SK-N-SH treated with all-trans-retinoic acid at 6 μM for 48 hours (cell line): ENCODE measurements around the gene CNTNAP2.
A peak's percentile ranks its signal among the peaks of the same experiment; 100 is the strongest.

Source experiments
- ATAC-seq: fragments of 200-7000 bp; cut with Tn5 transposase; 3 replicates; pipeline ENCODE4 v1.9.1; 2020; ENCODE audit warnings: mild to moderate bottlenecking, moderate library complexity
- ARNTL ChIP-seq: fragments of 450-650 bp; formaldehyde crosslinking; IDR thresholded peaks from 2 replicates; pipeline ENCODE4 v1.5.0; 2020; ENCODE audit warnings: low read depth, mild to moderate bottlenecking, moderate library complexity, borderline replicate concordance
- BACH2 ChIP-seq: fragments of 250-450 bp; sonication (Bioruptor Pico); IDR thresholded peaks from 2 replicates; pipeline ENCODE4 v1.9.0; 2021; ENCODE audit warnings: mild to moderate bottlenecking, borderline replicate concordance
- CSDC2 ChIP-seq: fragments of 250-450 bp; sonication (Bioruptor Pico); IDR thresholded peaks from 2 replicates; pipeline ENCODE4 v1.5.0; 2020; ENCODE audit warnings: mild to moderate bottlenecking, moderate library complexity
- ESRRG ChIP-seq: fragments of 250-450 bp; sonication (Bioruptor Pico); IDR thresholded peaks from 2 replicates; pipeline ENCODE4 v1.6.1; 2021; ENCODE audit warnings: mild to moderate bottlenecking
- GLIS3 ChIP-seq: fragments of 250-450 bp; sonication (Bioruptor Pico); IDR thresholded peaks from 2 replicates; pipeline ENCODE4 v1.5.0; 2020; ENCODE audit warnings: mild to moderate bottlenecking, moderate library complexity
- ISL1 ChIP-seq: fragments of 250-450 bp; sonication (Bioruptor Pico); IDR thresholded peaks from 2 replicates; pipeline ENCODE4 v2.1.2; 2022; ENCODE audit warnings: mild to moderate bottlenecking, moderate library complexity
- OSR1 ChIP-seq: fragments of 250-450 bp; sonication (Bioruptor Pico); IDR thresholded peaks from 2 replicates; pipeline ENCODE4 v1.8.0; 2022; ENCODE audit warnings: moderate library complexity, mild to moderate bottlenecking, inconsistent platforms
- PPARA ChIP-seq: fragments of 250-450 bp; sonication (Bioruptor Pico); IDR thresholded peaks from 2 replicates; pipeline ENCODE4 v1.5.0; 2020; ENCODE audit warnings: mild to moderate bottlenecking, borderline replicate concordance
- RARB ChIP-seq: fragments of 250-450 bp; sonication (Bioruptor Pico); IDR thresholded peaks from 2 replicates; pipeline ENCODE4 v1.8.0; 2021; ENCODE audit warnings: mild to moderate bottlenecking, moderate library complexity
- SNAI2 ChIP-seq: fragments of 250-450 bp; sonication (Bioruptor Pico); IDR thresholded peaks from 2 replicates; pipeline ENCODE4 v1.5.0; 2020; ENCODE audit warnings: mild to moderate bottlenecking, moderate library complexity
- TCF4 ChIP-seq: fragments of 250-450 bp; sonication (Bioruptor Pico); IDR thresholded peaks from 2 replicates; pipeline ENCODE4 v1.8.0; 2021; ENCODE audit warnings: mild to moderate bottlenecking, moderate library complexity, borderline replicate concordance
- TOX ChIP-seq: fragments of 250-450 bp; sonication (Bioruptor Pico); IDR thresholded peaks from 2 replicates; pipeline ENCODE4 v1.8.0; 2021; ENCODE audit warnings: mild to moderate bottlenecking, moderate library complexity, borderline replicate concordance
- ZC3H10 ChIP-seq: fragments of 250-450 bp; sonication (Bioruptor Pico); IDR thresholded peaks from 2 replicates; pipeline ENCODE4 v1.5.1; 2021; ENCODE audit warnings: mild to moderate bottlenecking, moderate library complexity
- ZFP3 ChIP-seq: fragments of 250-450 bp; sonication (Bioruptor Pico); IDR thresholded peaks from 2 replicates; pipeline ENCODE4 v1.5.0; 2020; ENCODE audit warnings: mild to moderate bottlenecking, moderate library complexity
- ZNF565 ChIP-seq: fragments of 450-650 bp; formaldehyde crosslinking; conservative IDR thresholded peaks from 2 replicates; pipeline ENCODE4 v1.5.0; 2020; ENCODE audit warnings: low read depth, mild to moderate bottlenecking, moderate library complexity
- ZNF70 ChIP-seq: fragments of 450-650 bp; formaldehyde crosslinking; IDR thresholded peaks from 2 replicates; pipeline ENCODE4 v1.5.0; 2020; ENCODE audit warnings: mild to moderate bottlenecking, moderate library complexity
- ZNF8 ChIP-seq: fragments of 450-650 bp; formaldehyde crosslinking; IDR thresholded peaks from 2 replicates; pipeline ENCODE4 v1.5.0; 2020; ENCODE audit warnings: mild to moderate bottlenecking, moderate library complexity
- TF ChIP-seq, protein P1 (sequence below): fragments of 250-450 bp; sonication (Bioruptor Pico); IDR thresholded peaks from 2 replicates; pipeline ENCODE4 v1.5.1; 2021; ENCODE audit warnings: mild to moderate bottlenecking, moderate library complexity
- TF ChIP-seq, protein P2 (sequence below): fragments of 250-450 bp; sonication (Bioruptor Pico); IDR thresholded peaks from 2 replicates; pipeline ENCODE4 v1.8.0; 2020; ENCODE audit warnings: mild to moderate bottlenecking, moderate library complexity, borderline replicate concordance
- TF ChIP-seq, protein P3 (sequence below): fragments of 250-450 bp; sonication (Bioruptor Pico); IDR thresholded peaks from 2 replicates; pipeline ENCODE4 v1.8.0; 2021; ENCODE audit warnings: low read depth, mild to moderate bottlenecking, moderate library complexity, borderline replicate concordance
- TF ChIP-seq, protein P4 (sequence below): fragments of 250-450 bp; sonication (Bioruptor Pico); IDR thresholded peaks from 2 replicates; pipeline ENCODE4 v1.5.0; 2020; ENCODE audit warnings: mild to moderate bottlenecking, moderate library complexity

Gene CNTNAP2

GRCh38 chr7:148337246-148337965 lies 2220.8 kb downstream of the CNTNAP2 start:
- ATAC-seq = no peak
- TF ChIP-seq, protein P1, sequence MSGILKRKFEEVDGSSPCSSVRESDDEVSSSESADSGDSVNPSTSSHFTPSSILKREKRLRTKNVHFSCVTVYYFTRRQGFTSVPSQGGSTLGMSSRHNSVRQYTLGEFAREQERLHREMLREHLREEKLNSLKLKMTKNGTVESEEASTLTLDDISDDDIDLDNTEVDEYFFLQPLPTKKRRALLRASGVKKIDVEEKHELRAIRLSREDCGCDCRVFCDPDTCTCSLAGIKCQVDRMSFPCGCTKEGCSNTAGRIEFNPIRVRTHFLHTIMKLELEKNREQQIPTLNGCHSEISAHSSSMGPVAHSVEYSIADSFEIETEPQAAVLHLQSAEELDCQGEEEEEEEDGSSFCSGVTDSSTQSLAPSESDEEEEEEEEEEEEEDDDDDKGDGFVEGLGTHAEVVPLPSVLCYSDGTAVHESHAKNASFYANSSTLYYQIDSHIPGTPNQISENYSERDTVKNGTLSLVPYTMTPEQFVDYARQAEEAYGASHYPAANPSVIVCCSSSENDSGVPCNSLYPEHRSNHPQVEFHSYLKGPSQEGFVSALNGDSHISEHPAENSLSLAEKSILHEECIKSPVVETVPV = no peak
- TF ChIP-seq, protein P2, sequence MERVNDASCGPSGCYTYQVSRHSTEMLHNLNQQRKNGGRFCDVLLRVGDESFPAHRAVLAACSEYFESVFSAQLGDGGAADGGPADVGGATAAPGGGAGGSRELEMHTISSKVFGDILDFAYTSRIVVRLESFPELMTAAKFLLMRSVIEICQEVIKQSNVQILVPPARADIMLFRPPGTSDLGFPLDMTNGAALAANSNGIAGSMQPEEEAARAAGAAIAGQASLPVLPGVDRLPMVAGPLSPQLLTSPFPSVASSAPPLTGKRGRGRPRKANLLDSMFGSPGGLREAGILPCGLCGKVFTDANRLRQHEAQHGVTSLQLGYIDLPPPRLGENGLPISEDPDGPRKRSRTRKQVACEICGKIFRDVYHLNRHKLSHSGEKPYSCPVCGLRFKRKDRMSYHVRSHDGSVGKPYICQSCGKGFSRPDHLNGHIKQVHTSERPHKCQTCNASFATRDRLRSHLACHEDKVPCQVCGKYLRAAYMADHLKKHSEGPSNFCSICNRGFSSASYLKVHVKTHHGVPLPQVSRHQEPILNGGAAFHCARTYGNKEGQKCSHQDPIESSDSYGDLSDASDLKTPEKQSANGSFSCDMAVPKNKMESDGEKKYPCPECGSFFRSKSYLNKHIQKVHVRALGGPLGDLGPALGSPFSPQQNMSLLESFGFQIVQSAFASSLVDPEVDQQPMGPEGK (CRISPR knock-in tag) = no peak
- TF ChIP-seq ZFP3 (CRISPR knock-in tag) = 0 out of 2 replicates have a peak, but pooled peaks have one; percentile 10
- no peak for TF ChIP-seq ZC3H10

DNA sequence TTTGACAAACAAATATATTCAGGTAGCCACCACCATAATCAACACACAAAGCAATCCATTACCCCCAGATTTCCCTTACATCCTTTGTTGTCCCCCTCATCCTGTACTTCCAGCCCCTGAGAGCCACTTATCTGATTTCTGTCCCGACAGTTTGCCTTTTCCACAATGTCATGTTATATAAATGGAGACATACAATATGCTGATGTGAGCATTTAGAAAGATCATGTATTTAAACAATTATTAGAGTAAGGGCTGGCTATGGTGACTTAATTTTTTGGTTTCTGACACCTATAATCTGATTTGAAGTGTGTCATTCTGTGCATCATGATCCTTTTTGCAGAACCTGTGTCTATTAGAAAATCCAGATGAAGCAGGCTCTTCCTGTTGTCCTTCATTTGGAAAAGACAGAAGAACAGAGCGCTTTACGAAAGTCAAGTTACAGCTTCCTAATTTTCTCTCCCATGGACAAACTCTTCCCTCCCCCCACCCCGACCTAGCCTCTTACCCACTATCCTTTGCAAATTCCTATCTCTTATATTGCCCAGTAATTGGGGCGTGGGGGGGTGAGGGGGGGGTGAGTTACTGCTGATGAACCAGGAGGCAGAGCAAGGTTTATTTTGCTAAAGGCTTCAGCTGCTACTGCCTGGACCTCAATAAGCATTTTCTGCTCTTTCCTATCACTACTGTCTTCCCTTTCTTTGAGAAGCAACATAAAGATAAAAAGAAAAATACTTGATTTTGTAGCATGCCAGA lies 2221.6 kb downstream of the CNTNAP2 start:
- TF ChIP-seq PPARA (CRISPR knock-in tag) = no peak
- TF ChIP-seq, protein P2 (CRISPR knock-in tag) = peak; percentile 68; the same call in 1 of the 2 replicates
- no peak for ATAC-seq

DNA sequence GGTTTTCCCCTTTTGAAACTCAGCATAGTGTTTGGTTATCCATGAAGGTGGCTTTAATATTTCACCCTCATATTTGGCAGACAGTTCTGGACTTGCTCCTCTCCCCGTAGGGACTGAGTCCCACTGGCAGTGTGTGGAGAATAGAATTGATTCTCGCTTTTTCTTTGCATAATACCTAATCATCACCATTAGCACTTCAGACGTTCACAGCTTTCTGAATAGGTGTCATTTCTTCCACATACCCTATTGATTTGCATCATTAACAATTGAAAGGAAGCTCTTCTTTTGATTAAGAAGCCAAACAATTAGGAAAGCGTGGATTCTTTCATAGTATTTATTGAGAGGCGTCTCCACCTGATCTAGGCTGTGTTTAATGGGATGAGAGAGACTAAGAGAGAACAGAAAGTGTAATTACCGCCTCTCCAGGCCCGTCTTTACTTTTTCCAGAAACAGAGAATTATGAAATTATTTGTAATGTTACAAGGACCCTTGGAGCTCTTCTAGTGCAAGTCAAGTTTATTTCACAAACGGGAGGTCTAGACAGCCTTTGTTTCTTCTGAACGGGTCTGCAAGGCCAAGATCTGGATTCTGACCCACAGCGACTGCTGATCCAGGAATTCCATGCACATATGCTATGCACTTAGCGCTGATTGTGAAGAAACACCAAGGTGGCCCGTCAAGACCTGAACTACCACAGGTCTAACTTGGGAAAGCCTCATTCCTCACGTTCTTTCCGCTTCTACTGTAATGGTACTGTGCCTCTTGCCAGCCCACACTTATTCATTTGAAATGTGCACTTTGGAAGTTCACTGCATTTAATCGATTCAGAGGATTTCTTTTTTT lies 2224.1 kb downstream of the CNTNAP2 start:
- ATAC-seq = no peak

More for the DNA sequence above, 2224.1 kb downstream of the CNTNAP2 start:
- TF ChIP-seq, protein P3, sequence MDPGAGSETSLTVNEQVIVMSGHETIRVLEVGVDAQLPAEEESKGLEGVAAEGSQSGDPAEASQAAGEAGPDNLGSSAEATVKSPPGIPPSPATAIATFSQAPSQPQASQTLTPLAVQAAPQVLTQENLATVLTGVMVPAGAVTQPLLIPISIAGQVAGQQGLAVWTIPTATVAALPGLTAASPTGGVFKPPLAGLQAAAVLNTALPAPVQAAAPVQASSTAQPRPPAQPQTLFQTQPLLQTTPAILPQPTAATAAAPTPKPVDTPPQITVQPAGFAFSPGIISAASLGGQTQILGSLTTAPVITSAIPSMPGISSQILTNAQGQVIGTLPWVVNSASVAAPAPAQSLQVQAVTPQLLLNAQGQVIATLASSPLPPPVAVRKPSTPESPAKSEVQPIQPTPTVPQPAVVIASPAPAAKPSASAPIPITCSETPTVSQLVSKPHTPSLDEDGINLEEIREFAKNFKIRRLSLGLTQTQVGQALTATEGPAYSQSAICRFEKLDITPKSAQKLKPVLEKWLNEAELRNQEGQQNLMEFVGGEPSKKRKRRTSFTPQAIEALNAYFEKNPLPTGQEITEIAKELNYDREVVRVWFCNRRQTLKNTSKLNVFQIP (CRISPR knock-in tag) = no peak
- no peak for TF ChIP-seq BACH2
- no peak for TF ChIP-seq SNAI2 (CRISPR knock-in tag)
- no peak for TF ChIP-seq ARNTL (CRISPR knock-in tag)
- no peak for TF ChIP-seq CSDC2 (CRISPR knock-in tag)
- TF ChIP-seq, protein P2 (CRISPR knock-in tag) = no peak
- no peak for TF ChIP-seq PPARA (CRISPR knock-in tag)
- TF ChIP-seq, protein P4, sequence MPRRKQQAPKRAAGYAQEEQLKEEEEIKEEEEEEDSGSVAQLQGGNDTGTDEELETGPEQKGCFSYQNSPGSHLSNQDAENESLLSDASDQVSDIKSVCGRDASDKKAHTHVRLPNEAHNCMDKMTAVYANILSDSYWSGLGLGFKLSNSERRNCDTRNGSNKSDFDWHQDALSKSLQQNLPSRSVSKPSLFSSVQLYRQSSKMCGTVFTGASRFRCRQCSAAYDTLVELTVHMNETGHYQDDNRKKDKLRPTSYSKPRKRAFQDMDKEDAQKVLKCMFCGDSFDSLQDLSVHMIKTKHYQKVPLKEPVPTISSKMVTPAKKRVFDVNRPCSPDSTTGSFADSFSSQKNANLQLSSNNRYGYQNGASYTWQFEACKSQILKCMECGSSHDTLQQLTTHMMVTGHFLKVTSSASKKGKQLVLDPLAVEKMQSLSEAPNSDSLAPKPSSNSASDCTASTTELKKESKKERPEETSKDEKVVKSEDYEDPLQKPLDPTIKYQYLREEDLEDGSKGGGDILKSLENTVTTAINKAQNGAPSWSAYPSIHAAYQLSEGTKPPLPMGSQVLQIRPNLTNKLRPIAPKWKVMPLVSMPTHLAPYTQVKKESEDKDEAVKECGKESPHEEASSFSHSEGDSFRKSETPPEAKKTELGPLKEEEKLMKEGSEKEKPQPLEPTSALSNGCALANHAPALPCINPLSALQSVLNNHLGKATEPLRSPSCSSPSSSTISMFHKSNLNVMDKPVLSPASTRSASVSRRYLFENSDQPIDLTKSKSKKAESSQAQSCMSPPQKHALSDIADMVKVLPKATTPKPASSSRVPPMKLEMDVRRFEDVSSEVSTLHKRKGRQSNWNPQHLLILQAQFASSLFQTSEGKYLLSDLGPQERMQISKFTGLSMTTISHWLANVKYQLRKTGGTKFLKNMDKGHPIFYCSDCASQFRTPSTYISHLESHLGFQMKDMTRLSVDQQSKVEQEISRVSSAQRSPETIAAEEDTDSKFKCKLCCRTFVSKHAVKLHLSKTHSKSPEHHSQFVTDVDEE = no peak
- TF ChIP-seq ZNF565 (CRISPR knock-in tag) = no peak
- no peak for TF ChIP-seq ZNF8 (CRISPR knock-in tag)
- no peak for TF ChIP-seq TCF4 (CRISPR knock-in tag)
- TF ChIP-seq ZNF70 (CRISPR knock-in tag) = no peak
- TF ChIP-seq GLIS3 (CRISPR knock-in tag) = no peak
- TF ChIP-seq, protein P1 = no peak
- no peak for TF ChIP-seq ISL1 (CRISPR knock-in tag)
- no peak for TF ChIP-seq ESRRG (CRISPR knock-in tag)
- no peak for TF ChIP-seq TOX (CRISPR knock-in tag)
- TF ChIP-seq RARB (CRISPR knock-in tag) = no peak
- no peak for TF ChIP-seq OSR1 (CRISPR knock-in tag)
- no peak for TF ChIP-seq ZC3H10
